Fibroblast of mammary gland (primary cell): ENCODE results near the gene CHSY1.

ENCODE experiments used
- DNase-seq: peaks from one replicate; pipeline ENCODE4 v3.0.0-alpha.2; 2010; ENCODE audit warnings: low read depth
- H3K4me3 ChIP-seq: 2 replicates; pipeline ENCODE4 v1.5.1; 2011; ENCODE audit warnings: low read depth, mild to moderate bottlenecking, low read length, moderate library complexity; ENCODE audit not compliant: control insufficient read depth
- TF ChIP-seq, protein P1 (sequence below): conservative IDR thresholded peaks from 2 replicates; pipeline ENCODE4 v1.5.1; 2011; ENCODE audit warnings: low read depth, low read length, inconsistent platforms; ENCODE audit not compliant: control insufficient read depth, insufficient read depth

CHSY1 gene

DNA sequence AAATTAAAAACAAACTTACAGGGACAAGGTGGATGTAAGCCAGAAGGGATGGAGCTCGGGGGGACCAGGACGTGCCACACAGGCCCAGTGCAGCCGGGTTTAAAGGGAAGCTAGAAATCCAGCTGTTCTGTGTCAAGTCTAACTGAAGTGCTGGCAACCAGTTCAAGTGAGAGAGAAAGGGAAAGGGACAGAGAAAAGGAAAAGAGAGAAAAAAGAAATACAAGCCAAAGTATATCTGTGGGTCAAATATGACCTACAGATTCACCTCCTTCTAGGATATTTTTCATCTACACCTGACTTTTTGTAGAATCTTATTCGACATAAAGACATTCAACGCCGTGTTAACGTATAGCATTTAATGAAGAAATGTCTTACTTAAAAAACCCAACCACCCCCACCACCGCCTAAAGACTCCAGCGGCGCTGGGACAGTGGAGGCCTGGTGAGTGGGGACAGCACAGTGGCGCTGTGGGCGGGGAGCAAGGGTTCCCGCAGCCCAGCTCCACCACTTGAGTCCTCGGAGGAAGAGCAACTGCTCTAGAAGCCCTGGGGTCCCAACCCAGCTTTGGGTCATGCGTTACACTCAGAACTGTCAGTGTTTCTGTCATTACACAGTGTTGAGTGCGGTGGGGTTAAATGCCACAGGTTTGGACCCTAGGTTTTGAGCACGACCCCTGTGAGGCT, 62.3 kb downstream of the CHSY1 start:
- no peak for DNase-seq
- TF ChIP-seq, protein P1, sequence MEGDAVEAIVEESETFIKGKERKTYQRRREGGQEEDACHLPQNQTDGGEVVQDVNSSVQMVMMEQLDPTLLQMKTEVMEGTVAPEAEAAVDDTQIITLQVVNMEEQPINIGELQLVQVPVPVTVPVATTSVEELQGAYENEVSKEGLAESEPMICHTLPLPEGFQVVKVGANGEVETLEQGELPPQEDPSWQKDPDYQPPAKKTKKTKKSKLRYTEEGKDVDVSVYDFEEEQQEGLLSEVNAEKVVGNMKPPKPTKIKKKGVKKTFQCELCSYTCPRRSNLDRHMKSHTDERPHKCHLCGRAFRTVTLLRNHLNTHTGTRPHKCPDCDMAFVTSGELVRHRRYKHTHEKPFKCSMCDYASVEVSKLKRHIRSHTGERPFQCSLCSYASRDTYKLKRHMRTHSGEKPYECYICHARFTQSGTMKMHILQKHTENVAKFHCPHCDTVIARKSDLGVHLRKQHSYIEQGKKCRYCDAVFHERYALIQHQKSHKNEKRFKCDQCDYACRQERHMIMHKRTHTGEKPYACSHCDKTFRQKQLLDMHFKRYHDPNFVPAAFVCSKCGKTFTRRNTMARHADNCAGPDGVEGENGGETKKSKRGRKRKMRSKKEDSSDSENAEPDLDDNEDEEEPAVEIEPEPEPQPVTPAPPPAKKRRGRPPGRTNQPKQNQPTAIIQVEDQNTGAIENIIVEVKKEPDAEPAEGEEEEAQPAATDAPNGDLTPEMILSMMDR: no peak
- no peak overlapping the region for H3K4me3 ChIP-seq

DNA sequence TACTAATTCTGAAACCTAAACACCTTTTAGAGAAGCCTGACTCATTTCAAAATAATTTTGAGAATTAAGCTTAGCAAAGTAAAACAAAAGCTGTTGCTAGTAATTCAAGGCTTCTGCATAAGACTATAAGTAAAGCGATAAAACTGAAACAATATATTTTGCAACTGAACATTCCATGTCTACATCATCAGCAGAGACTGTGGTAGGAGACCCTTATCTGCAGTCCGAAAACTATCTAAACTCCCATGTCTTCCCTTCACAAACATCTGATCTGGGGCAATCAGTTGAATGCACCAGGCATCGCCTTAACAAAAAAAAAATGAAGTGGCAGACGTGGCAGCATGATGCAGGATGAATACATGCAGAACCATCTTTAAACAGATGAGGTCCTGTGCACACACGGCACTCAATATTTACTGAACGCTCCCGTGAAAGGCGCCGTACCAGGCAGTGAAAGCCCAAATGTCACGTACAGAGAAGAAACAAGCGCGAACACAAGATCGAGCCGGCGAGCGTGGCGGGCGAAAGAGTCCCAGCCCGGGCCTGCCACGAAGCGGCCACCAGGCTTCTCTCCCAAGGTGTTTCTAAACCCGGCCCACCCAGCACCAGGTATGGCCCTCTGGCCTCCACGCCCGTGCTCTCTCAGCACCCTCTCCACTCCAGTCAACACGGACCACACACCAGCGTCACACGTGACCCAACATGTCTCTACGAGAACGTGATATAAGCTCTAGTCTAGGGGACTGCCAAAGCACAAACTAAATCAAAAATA, 63.0 kb downstream of the CHSY1 start:
- TF ChIP-seq, protein P1: no peak
- H3K4me3 ChIP-seq: peak overlapping the region; percentile 14
- peak; percentile 69 for DNase-seq

DNA sequence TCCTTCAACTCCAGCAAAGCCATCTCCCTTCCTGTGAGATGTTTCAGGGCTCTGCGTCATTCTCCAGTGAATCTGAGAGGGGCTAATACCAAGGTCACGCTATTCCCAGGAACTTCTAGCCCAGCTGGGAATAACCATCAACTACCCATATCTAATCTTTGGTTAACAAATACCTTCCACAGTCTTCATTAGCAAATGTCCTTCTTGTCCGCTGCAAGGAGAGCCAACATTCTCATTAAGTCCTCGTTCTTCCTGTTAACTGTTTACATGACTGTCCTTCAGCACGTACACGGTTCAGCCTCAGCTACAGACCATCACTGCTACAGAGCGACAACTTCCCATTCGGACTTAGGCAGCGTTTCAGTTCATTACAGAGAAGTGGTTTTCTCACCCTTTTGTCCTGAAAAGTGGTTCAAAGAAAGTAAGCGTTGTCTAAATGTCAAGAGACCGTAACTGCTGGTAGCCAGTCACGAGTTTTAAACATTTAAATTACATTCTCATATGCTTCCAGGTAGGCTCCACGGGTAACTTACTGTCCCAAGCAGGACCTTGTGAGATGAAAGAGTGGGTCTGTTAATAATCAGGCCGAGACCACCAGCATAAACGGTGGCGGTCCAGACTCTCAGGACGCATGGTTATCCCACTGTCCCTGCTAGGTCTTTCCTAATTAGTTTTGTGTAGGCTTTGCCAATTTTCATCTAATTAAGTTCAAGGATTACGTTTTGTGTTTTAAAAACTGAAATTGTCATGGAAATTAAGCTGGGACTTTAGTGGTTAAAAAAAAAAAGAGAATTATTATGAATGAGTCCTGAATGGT, 63.8 kb downstream of the CHSY1 start:
- TF ChIP-seq, protein P1: no peak
- peak; percentile 95 for DNase-seq
- H3K4me3 ChIP-seq: peak overlapping the region; percentile 29

DNA sequence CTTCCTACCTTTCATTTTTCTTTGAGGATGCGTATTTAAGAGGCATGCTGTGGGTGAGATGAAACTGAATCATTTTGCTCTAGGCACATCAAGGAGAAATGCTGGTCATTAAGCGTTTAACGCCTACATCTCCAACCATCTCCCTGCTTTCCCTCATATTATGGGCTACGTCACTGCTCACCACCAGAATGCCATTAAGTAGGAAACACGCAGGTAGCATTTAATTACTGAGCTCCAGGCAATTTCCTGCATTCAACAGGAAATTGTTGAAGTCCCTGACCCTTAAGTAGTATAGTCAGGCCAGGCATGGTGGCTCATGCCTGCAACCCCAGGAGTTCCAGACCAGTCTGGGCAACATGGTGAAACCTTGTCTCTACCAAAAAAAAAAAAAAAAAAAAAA, 66.1 kb downstream of the CHSY1 start:
- no peak overlapping the region for H3K4me3 ChIP-seq
- TF ChIP-seq, protein P1: no peak
- no peak for DNase-seq

DNA sequence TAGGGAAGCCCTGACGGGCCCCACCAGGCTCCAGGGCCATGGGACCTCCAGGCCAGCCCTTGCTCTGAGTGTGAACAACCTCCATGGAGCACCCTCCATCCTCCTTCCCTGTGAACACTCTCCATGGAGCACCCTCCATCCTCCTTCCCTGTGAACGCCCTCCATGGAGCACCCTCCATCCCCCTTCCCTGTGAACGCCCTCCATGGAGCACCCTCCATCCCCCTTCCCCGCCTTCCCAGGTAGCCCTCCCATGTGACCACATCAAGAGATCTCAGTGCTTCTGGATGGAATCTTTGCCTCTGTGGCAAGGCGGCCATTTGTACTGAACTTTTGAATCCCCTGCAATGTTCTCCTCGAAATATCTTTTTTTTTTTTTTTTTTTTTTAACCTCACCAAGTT, 66.5 kb downstream of the CHSY1 start:
- H3K4me3 ChIP-seq: no peak overlapping the region
- DNase-seq: no peak
- TF ChIP-seq, protein P1: no peak

DNA sequence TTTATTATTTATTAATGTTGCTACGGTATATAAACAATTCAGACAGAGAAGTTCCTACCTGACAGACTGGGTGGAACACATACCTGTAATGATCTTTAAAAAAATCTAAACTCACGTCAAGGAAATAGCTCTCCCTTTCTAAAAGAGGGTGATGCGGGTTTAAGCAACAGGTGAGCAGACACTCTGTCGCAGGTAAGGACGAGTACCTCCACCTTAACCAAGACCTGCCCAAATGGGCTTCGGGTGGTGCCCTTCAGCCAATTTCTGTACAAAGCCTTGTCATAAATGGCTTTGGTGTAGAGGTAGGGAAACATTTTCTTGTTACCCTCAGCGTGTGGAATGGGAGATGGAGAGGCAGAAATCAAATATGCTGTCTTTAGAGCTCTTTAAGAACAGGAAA, 67.0 kb downstream of the CHSY1 start:
- TF ChIP-seq, protein P1: no peak
- H3K4me3 ChIP-seq: no peak overlapping the region
- no peak for DNase-seq
